SK-N-SH (cell line): ENCODE data around the gene KCNF1.

Source experiments
- EZH2phosphoT487 ChIP-seq: fragments of 200-600 bp; sonication (generic); IDR thresholded peaks from 2 replicates; pipeline ENCODE4 v1.6.1; 2017; ENCODE audit warnings: low read depth, mixed run types, mild to moderate bottlenecking, antibody characterized with exemption, moderate library complexity, borderline replicate concordance
- JUND ChIP-seq: IDR thresholded peaks from 2 replicates; pipeline ENCODE4 v1.4.0; 2012
- RFX5 ChIP-seq: IDR thresholded peaks from 2 replicates; pipeline ENCODE4 v1.6.1; 2012; ENCODE audit warnings: mild to moderate bottlenecking, improper control_type of control experiment, low read length
- YY1 ChIP-seq: IDR thresholded peaks from 2 replicates; pipeline ENCODE4 v1.4.0; 2012; ENCODE audit warnings: low read depth, mild to moderate bottlenecking
- TF ChIP-seq, protein P1 (sequence below): fragments of 200-600 bp; sonication (generic); IDR thresholded peaks from 2 replicates; pipeline ENCODE4 v1.6.1; 2017; ENCODE audit warnings: antibody characterized with exemption, mild to moderate bottlenecking, moderate library complexity

DNA sequence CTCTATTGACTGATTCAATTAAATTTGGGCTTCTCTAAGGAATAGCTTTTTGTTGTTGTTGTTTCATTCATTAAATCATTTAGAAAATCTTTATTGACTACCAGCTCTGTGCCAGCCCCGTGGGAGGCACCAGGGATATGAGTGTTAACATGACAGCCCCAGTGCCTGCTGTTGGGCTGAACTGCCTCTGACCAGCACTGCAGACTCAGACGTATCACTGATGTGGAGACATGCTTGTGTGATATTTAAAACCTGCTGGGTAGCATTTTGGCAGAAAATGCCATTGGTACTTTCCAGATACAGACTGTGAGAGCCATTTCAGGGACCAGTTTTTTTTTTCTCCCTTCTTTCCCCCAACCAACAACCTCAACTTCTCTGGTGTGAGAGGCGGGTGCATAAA, 38.6 kb upstream of the KCNF1 start:
- TF ChIP-seq YY1 (no peak), EZH2phosphoT487 (no peak), RFX5 (no peak), JUND (no peak)
- TF ChIP-seq, protein P1, sequence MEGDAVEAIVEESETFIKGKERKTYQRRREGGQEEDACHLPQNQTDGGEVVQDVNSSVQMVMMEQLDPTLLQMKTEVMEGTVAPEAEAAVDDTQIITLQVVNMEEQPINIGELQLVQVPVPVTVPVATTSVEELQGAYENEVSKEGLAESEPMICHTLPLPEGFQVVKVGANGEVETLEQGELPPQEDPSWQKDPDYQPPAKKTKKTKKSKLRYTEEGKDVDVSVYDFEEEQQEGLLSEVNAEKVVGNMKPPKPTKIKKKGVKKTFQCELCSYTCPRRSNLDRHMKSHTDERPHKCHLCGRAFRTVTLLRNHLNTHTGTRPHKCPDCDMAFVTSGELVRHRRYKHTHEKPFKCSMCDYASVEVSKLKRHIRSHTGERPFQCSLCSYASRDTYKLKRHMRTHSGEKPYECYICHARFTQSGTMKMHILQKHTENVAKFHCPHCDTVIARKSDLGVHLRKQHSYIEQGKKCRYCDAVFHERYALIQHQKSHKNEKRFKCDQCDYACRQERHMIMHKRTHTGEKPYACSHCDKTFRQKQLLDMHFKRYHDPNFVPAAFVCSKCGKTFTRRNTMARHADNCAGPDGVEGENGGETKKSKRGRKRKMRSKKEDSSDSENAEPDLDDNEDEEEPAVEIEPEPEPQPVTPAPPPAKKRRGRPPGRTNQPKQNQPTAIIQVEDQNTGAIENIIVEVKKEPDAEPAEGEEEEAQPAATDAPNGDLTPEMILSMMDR = no peak
